Tibial nerve (tissue), 4 donors: ENCODE results near the gene BAZ2A. TPM values are rescaled to one million over a fixed set of nuclear protein-coding genes. Genes with fewer than 3 reads are reported as not detected.

Source experiments
- DNase-seq, 2 donors: peaks; one replicate each; pipeline ENCODE4 v3.0.0-alpha.2; 2019; ENCODE audit warnings: low spot score in 2 of 2
- H3K27ac ChIP-seq, 4 donors: fragments of 200-600 bp; sonication (generic) in 3 of 4; one replicate each; pipeline ENCODE4 v1.5.1; 2017 to 2019; ENCODE audit warnings: mild to moderate bottlenecking in 1 of 4
- H3K27me3 ChIP-seq, 2 donors: fragments of 200-600 bp; sonication (generic) in 1 of 2; one replicate each; pipeline versions ENCODE4 v1.5.1 to v1.6.0; 2017 to 2019
- H3K36me3 ChIP-seq, 3 donors: fragments of 200-600 bp; sonication (generic); one replicate each; pipeline ENCODE4 v1.5.1; 2018 to 2019
- H3K4me1 ChIP-seq, 4 donors: fragments of 200-600 bp; sonication (generic) in 3 of 4; one replicate each; pipeline ENCODE4 v1.5.1; 2017 to 2019
- H3K4me3 ChIP-seq, 4 donors: fragments of 200-600 bp; sonication (generic) in 3 of 4; one replicate each; pipeline ENCODE4 v1.5.1; 2017 to 2019; ENCODE audit warnings: mild to moderate bottlenecking in 1 of 4, moderate library complexity in 1 of 4
- H3K9me3 ChIP-seq, 4 donors: fragments of 200-600 bp; sonication (generic) in 3 of 4; one replicate each; pipeline ENCODE4 v1.5.1; 2017 to 2019
- CTCF ChIP-seq, 5 experiments: fragments of 200-600 bp in 3 of 5; fragments of 450-650 bp in 2 of 5; sonication (generic) in 3 of 5; IDR thresholded peaks; one replicate each; pipeline ENCODE4 v1.5.1; 2016 to 2019; ENCODE audit warnings: antibody characterized with exemption in 5 of 5, mild to moderate bottlenecking in 3 of 5, moderate library complexity in 2 of 5
- EP300 ChIP-seq, 2 donors: sonication (generic); formaldehyde crosslinking; IDR thresholded peaks; one replicate each; pipeline ENCODE4 v1.6.1; 2017; ENCODE audit warnings: antibody characterized with exemption in 2 of 2, mild to moderate bottlenecking in 1 of 2
- POLR2A ChIP-seq, 2 donors: fragments of 450-650 bp; IDR thresholded peaks; one replicate each; pipeline ENCODE4 v1.6.1; 2017; ENCODE audit warnings: antibody characterized with exemption in 2 of 2, mild to moderate bottlenecking in 2 of 2, moderate library complexity in 2 of 2
- WGBS, 2 donors: methylation state at CpG; one replicate each; pipeline ENCODE4 v1.1.5; 2018; 5-methylcytosine and 5-hydroxymethylcytosine counted together
- total RNA-seq, 4 donors: library from RNA; depleted of rRNA; stranded (reverse); fragments of >200 nt; gene quantifications; one replicate each; pipeline ENCODE4 v1.1.0, GENCODE V29; 2016

The BAZ2A gene
- total RNA-seq, 4 donors from 2014 or later, result 117 to 178 (median 159) TPM

- DNase-seq, result no peak
- peak overlapping the region; percentile 87 to 94 (median 92) for H3K27ac ChIP-seq
- H3K9me3 ChIP-seq, result no peaks in the 10 kb centered on the region
- H3K4me1 ChIP-seq, result peaks cover 0 to 45% (median 15%) of the 10 kb centered on the region in 4 donors
- no peak for TF ChIP-seq CTCF (IDR thresholded peaks at IDR 0.05)
- TF ChIP-seq EP300 (IDR thresholded peaks at IDR 0.05), result no peak
- TF ChIP-seq POLR2A (IDR thresholded peaks at IDR 0.05), result no peak
- H3K36me3 ChIP-seq, result peaks cover 0 to 49% (median 32%) of the 10 kb centered on the region in 3 donors
- H3K27me3 ChIP-seq, result no peaks in the 10 kb centered on the region
- 48 to 59% methylated on average over 4 of the region's 4 CpGs for WGBS, 2 donors
- peak overlapping the region; percentile 78 to 99 (median 97) for H3K4me3 ChIP-seq
Measured at GRCh38 chr12:56644654-56645053, 14.5 kb upstream of the BAZ2A start.

DNA sequence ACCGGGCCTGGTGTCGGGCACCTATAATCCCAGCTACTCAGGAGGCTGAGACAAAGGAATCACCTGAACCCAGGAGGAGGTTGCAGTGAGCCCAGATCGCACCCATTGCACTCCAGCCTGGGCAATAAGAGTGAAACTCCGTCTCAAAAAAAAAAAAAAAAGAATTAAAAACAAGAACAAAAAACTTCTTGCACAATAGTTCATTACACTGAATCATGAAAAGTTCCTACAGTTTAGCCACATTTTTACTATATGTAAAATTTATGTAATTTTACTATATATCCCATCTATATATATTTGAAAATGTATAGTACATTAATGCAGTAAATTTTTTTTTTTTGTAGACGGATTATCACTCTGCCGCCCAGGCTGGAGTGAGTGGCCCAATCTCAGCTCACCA lies 11.1 kb upstream of the BAZ2A start:
- no peaks in the 10 kb centered on the region for H3K9me3 ChIP-seq
- peaks cover 0 to 61% (median 22%) of the 10 kb centered on the region in 4 donors for H3K4me1 ChIP-seq
- no peaks in the 10 kb centered on the region for H3K27me3 ChIP-seq
- no peak for DNase-seq
- H3K4me3 ChIP-seq, result no peak overlapping the region
- H3K36me3 ChIP-seq, result peaks cover 7 to 71% (median 43%) of the 10 kb centered on the region in 3 donors
- 79 to 82% methylated on average over 6 of the region's 6 CpGs for WGBS, 2 donors
- TF ChIP-seq EP300 (IDR thresholded peaks at IDR 0.05) (no peak), POLR2A (IDR thresholded peaks at IDR 0.05) (no peak), CTCF (IDR thresholded peaks at IDR 0.05) (no peak)
- no peak overlapping the region for H3K27ac ChIP-seq

DNA sequence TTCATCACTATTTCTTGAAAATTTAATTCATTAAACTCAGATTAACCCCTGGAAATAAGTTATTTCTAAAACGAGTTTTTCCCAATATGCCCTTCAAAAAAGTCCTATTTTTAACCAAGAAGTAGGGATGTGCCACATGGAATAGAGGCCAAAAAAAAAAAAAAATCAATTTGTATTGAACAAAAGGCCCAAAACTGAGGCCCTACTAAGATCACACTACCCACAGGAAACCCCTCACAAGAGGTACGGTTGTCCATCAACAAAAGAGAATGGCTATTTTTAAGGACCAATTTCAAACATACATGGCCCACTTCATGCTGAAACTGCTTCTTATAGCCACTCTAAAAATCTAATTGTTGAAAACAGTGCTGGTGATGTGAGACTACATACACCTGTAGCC lies 7.5 kb upstream of the BAZ2A start:
- Histone ChIP-seq H3K9me3 (no peaks in the 10 kb centered on the region), H3K27ac (peak overlapping the region; percentile 96 to 99 (median 97)), H3K27me3 (no peaks in the 10 kb centered on the region), H3K36me3 (peaks cover 7 to 52% (median 31%) of the 10 kb centered on the region in 3 donors), H3K4me3 (no peak overlapping the region), H3K4me1 (peaks cover 0 to 55% (median 23%) of the 10 kb centered on the region in 4 donors)
- 47 to 53% methylated on average over 2 of the region's 2 CpGs for WGBS, 2 donors
- no peak for DNase-seq
- TF ChIP-seq POLR2A (IDR thresholded peaks at IDR 0.05), result no peak
- TF ChIP-seq CTCF (IDR thresholded peaks at IDR 0.05), result no peak
- TF ChIP-seq EP300 (IDR thresholded peaks at IDR 0.05), result no peak

GRCh38 chr12:56636675-56637540 lies 6.8 kb upstream of the BAZ2A start:
- H3K4me1 ChIP-seq, result peaks cover 0 to 55% (median 27%) of the 10 kb centered on the region in 4 donors
- H3K27ac ChIP-seq, result peak overlapping the region; percentile 96 to 99 (median 97)
- H3K27me3 ChIP-seq, result no peaks in the 10 kb centered on the region
- TF ChIP-seq EP300 (IDR thresholded peaks at IDR 0.05) (peak; percentile 86 to 93), CTCF (IDR thresholded peaks at IDR 0.05) (peak; percentile 64 to 80 (median 72)), POLR2A (IDR thresholded peaks at IDR 0.05) (peak; percentile 54 to 76)
- peak; percentile 99 for DNase-seq
- H3K9me3 ChIP-seq, result no peaks in the 10 kb centered on the region
- H3K4me3 ChIP-seq, result peak overlapping the region; percentile 75 to 84 (median 78)
- WGBS, 2 donors, result 0 to 1% methylated on average over 12 of the region's 12 CpGs
- H3K36me3 ChIP-seq, result peaks cover 7 to 44% (median 24%) of the 10 kb centered on the region in 3 donors
